ENCODE measurements around the gene IFITM1. TPM values are rescaled to one million over a fixed set of nuclear protein-coding genes. Genes with fewer than 3 reads are reported as not detected.

Gene IFITM1
- total and polyA plus RNA-seq, 2 of the 8 experiments (the other 6 are each of a cell fraction or from before 2014, with no cell fraction given) = 394 to 1,464 TPM

GRCh38 chr11:326842-327580, 13.2 kb downstream of the IFITM1 start:
- peak overlapping the region; percentile 93 for H4K91ac ChIP-seq (replicated peaks; ENCODE audit: insufficient read length, low read length)
- peak overlapping the region; percentile 91 for H3K4ac ChIP-seq (replicated peaks; ENCODE audit: insufficient read length, low read depth, low read length)
- H2BK20ac ChIP-seq (ENCODE audit: low read length) = peak overlapping the region; percentile 75
- peaks cover 4% of the 10 kb centered on the region in 2 experiments; a peak in 1 of 4 replicates for H3K9me3 ChIP-seq (ENCODE audit: insufficient read depth in 2 of 2, low read depth in 1 of 2, low read length in 1 of 2)
- POLR2A ChIA-PET (ENCODE audit: partially characterized antibody) = interaction anchor here (0.7 to 1.8 kb wide), 8 partner anchors 10 to 27 kb away, joined by 3 to 8 read pairs (median 4); partner anchors contain the start of gene IFITM2
- no peak overlapping the region for H3K9ac ChIP-seq (replicated peaks in 1 of 4; ENCODE audit: extremely low read depth in 1 of 4, low read depth in 3 of 4, low read length in 3 of 4)
- FAIRE-seq (no peak), DNase-seq (ENCODE audit: low read depth in 1 of 2, low spot score in 2 of 2) (no peak)
- 0 out of 2 replicates have a peak overlapping the region, but pooled peaks have one; percentile 88 for H2BK15ac ChIP-seq (ENCODE audit: low read length)
- H3K56ac ChIP-seq (replicated peaks; ENCODE audit: insufficient read length, low read depth, low read length) = peak overlapping the region; percentile 42
- no peak overlapping the region for H3K4me3 ChIP-seq (ENCODE audit: extremely low read depth in 1 of 4, insufficient read depth in 2 of 4, low read depth in 3 of 4, low read length in 4 of 4)
- 0 out of 2 replicates have a peak overlapping the region, but pooled peaks have one; percentile 31 for H2BK5ac ChIP-seq (ENCODE audit: low read depth, low read length)
- H3K18ac ChIP-seq (ENCODE audit: extremely low read depth, low read length) = peak overlapping the region; percentile 78; the same call in 1 of the 2 replicates
- no peak overlapping the region for H3K27ac ChIP-seq (ENCODE audit: low read depth, low read length)
- H4K5ac ChIP-seq (ENCODE audit: insufficient read length, low read depth, low read length) = no peak overlapping the region
- no peak overlapping the region for H2AK5ac ChIP-seq (ENCODE audit: low read depth, low read length)
- no peaks in the 10 kb centered on the region for H3K36me3 ChIP-seq (ENCODE audit: control insufficient read depth in 2 of 4, insufficient read depth in 4 of 4, low read length in 3 of 4)
- H3K23ac ChIP-seq (ENCODE audit: insufficient read length) = no peak overlapping the region
- H3K23me2 ChIP-seq (ENCODE audit: low read depth, low read length) = no peaks in the 10 kb centered on the region
- peak overlapping the region; percentile 62; the same call in 1 of the 2 replicates for H4K8ac ChIP-seq (ENCODE audit: extremely low read depth, insufficient read depth, low read length)
- CTCF ChIA-PET (ENCODE audit: partially characterized antibody) = interaction anchor here (1.0 to 2.4 kb wide), 3 partner anchors 10 to 22 kb away, joined by 3 to 6 read pairs (median 4); no protein-coding TSS in a partner anchor
- no peaks in the 10 kb centered on the region for H3K79me1 ChIP-seq (ENCODE audit: low read depth, low read length)
- no peak overlapping the region for H3K4me2 ChIP-seq (ENCODE audit: insufficient read depth in 1 of 2, low read depth in 2 of 2, low read length in 2 of 2)
- H3K27me3 ChIP-seq (replicated peaks in 1 of 4; ENCODE audit: control insufficient read depth in 3 of 4, extremely low read depth in 1 of 4, insufficient read depth in 3 of 4, low read length in 3 of 4) = no peaks in the 10 kb centered on the region
- no peaks in the 10 kb centered on the region for H4K20me1 ChIP-seq (replicated peaks in 1 of 2; ENCODE audit: control insufficient read depth in 1 of 2, insufficient read depth in 2 of 2, low read length in 2 of 2)
- WGBS, 2 experiments (ENCODE audit: extremely low coverage in 1 of 2, insufficient coverage in 1 of 2, insufficient read length in 1 of 2, insufficient replicate concordance in 2 of 2, low coverage in 1 of 2, low lambda C conversion rate in 2 of 2, missing lambda C conversion rate in 1 of 2) = 87% methylated on average over 19 of the region's 19 CpGs; no CpG with 5 or more reads in 1 of the 2 experiments
- H3K14ac ChIP-seq (ENCODE audit: insufficient read length) = no peak overlapping the region
- H2BK12ac ChIP-seq (ENCODE audit: low read depth, low read length) = peak overlapping the region; percentile 75; the same call in 1 of the 2 replicates
- H2BK120ac ChIP-seq (replicated peaks; ENCODE audit: low read depth, low read length) = no peak overlapping the region
- 0 out of 2 replicates have a peak overlapping the region, but pooled peaks have one; percentile 4 for H2AFZ ChIP-seq (ENCODE audit: low read length)
- peaks cover 0 to 14% (median 2%) of the 10 kb centered on the region in 4 experiments; a peak in 4 of 7 replicates for H3K4me1 ChIP-seq (replicated peaks in 1 of 4; ENCODE audit: control insufficient read depth in 3 of 4, insufficient read depth in 4 of 4, low read length in 3 of 4)
- no peaks in the 10 kb centered on the region for H3K79me2 ChIP-seq (ENCODE audit: control insufficient read depth in 1 of 2, insufficient read depth in 2 of 2, low read length in 2 of 2)
- no peak for TF ChIP-seq TEAD4 (IDR thresholded peaks at IDR 0.05; ENCODE audit: low read depth, low read length)
- TF ChIP-seq CBX8 (IDR thresholded peaks at IDR 0.05; ENCODE audit: borderline replicate concordance, low read depth, low read length) = no peak
- no peak for TF ChIP-seq RNF2 (IDR thresholded peaks at IDR 0.05; ENCODE audit: borderline replicate concordance, low read depth, low read length, missing control alignments, poor library complexity, severe bottlenecking)
- TF ChIP-seq CHD1 (IDR thresholded peaks at IDR 0.05; ENCODE audit: low read depth, low read length) = no peak
- TF ChIP-seq SP4 (IDR thresholded peaks at IDR 0.05; ENCODE audit: low read length) = no peak
- TF ChIP-seq CTCF (IDR thresholded peaks at IDR 0.05; ENCODE audit: control extremely low read depth in 1 of 3, insufficient read depth in 1 of 3, low read depth in 1 of 3, low read length in 3 of 3) = no peak
- no peak for TF ChIP-seq HDAC6 (IDR thresholded peaks at IDR 0.05; ENCODE audit: low read depth, low read length)
- TF ChIP-seq RBBP5 (IDR thresholded peaks at IDR 0.05; ENCODE audit: borderline replicate concordance, low read depth, low read length) = no peak
- TF ChIP-seq TBP (IDR thresholded peaks at IDR 0.05; ENCODE audit: low read depth, low read length) = no peak
